Stimulated activated CD4-positive, alpha-beta T cell treated with anti-CD3 and anti-CD28 coated beads, Interleukin-2, amount 100 ng/mL, for 48 hours (primary cell): ENCODE results near the gene RIBC2.
"Not testable (repeated sequence)": the region's sequence is repeated elsewhere in the genome, so short reads cannot be mapped to it uniquely, and the experiment has no call there.

Source experiments
- DNase-seq, 2 donors: peaks; one replicate each; pipeline ENCODE4 v3.0.0-alpha.2; 2020

RIBC2 gene

GRCh38 chr22:45450101-45450785 lies 36.8 kb downstream of the RIBC2 start:
- no peak for DNase-seq

DNA sequence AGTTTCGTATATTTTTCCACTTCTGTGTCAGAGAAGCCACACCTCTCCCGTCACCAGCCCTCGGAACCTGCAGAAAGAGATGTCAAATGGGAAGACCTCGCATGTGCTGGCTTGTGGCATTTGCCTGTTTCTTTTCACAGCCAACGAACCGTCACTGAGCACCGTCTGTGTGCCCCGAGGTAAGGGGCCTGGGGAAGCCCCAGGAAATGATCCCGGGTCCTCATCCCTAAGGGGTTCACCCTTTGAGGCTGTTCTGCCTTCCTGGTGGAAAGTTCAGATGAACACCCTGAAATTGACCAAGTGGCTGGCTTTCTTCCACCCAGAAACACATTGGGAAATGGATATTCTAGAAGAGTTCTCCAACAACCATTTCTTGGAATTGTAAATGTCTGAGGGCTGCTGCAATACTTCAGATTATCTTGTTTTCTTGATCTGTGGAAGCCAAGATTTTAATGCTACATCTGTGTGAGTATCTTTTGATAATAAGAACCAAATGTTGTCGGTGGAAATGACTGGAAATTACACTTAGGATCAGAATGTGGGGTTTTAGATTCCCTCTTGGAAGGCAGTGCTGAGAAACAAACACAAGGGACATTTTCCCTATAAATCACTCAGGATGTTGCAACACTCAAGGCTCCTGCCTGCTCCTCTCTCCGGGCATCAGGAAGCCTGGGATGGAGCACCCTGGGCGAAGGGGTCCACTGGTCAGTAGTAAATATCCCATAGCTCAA lies 37.6 kb downstream of the RIBC2 start:
- no peak for DNase-seq

DNA sequence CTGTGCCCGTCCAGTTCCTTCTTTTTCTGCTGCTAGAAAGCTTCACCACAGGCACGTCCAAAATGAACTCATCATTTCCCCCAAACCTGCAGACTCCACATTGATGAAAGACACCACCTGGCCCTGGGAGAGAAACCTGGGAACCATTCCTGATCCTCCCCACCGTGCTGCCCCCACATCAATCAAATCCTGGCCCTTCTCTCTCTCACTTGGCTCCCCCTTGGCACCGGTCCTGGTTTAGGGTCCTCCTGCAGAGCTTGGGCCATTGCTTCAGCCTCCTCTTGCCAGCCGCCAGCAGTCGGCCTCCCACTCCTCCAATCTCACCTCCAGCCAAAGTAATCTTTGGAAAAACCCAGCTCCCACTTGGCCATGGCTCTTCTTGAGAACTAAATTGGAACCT lies 38.5 kb downstream of the RIBC2 start:
- DNase-seq: no peak

DNA sequence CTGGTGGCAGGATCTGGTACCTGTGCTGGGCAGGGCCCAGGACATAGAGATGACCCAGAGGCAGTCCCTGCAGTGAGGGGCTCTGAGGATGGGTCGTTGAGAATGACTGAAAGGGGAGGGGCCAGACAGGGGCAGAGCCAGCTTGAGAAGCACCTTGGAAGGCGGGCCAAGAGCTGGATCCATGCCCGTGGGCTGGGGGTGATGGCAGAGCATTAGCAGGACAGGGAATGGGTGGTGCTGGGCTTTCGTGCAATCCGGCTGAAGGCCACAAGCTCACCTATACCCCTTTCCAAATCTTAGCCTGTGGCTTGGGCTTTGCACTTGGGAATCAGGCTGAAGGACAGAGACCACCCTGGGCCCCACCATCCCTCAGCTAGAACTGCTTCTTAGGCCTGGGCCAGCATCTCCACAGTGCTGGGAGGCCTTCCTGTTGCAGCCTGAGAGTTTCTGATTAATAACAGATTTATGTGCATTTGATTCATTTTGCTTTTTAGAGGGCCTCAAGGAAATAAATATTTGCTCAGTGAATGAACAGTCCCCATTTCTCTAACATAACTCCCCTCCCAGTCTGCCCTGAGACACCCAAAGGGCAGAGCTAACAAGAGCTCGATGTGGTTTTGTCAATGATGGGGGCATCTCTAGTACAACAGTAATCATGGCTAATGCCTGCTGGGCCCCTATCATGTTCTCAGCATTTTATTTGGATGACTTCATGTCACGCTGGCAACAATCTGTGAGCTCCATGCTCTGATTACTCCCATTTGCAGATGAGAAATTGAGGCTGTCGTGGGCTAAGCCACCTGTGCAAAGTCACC lies 39.3 kb downstream of the RIBC2 start:
- DNase-seq: no peak

- DNase-seq: no peak
These were observed 40.3 kb downstream of the RIBC2 start for GRCh38 chr22:45453764-45454163.

DNA sequence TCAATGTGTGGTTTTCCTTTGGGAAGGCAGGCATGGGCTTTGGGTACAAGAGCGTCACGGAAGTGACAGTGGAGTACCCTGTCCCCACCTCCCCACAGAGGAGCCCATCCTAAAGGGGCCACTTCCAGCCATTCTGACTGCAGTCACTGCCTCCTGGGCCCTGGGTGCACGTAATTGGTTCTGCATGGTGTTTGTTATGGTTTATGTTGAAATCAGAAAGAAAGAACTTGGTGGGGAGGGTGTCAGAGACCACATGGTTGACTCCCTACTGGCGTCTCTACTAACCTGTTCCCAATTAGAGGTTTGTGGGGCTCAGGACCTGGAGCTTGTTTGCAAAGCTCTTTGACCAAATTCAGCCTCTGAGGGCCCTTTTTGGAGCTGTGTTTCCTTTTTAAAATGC lies 40.8 kb downstream of the RIBC2 start:
- no peak for DNase-seq

GRCh38 chr22:45455212-45455611 lies 41.7 kb downstream of the RIBC2 start:
- DNase-seq: no peak

DNA sequence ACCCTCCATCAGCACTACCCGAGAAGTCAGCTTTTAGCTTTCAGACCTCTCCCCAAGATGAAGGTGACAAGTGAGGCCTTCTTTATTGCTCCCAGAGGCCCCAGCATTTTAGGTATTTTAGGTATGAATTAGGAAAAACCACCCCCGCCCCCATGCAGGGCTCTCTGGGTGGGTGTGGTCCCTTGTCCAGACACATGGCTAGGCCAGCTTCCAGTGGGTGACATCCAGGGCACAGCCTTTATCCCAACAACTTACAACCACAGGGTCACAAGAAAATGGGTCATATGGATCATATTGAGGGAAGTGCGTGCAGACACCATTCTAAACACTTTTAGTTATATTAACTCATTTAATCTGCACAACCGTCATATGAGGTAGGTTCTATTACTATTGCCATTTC lies 42.1 kb downstream of the RIBC2 start:
- no peak for DNase-seq

DNA sequence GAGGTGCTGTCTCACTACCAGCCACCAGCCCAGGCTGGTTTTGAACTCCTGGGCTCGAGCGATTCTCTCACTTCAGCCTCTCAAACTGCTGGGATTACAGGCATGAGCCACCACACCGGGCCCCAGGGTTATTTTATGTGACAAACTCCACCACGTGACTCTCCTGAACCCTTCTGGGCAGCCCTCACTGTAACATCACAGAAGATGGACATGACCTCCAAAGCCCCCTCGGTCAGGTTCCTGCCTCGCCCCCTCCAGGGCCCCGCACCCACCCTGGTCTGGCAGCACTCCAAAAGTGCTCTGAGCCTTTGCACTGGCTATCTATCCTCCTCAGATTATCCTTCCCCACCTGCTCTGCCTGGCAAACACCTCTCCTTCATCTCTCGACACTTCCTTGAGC lies 43.3 kb downstream of the RIBC2 start:
- no peak for DNase-seq

DNA sequence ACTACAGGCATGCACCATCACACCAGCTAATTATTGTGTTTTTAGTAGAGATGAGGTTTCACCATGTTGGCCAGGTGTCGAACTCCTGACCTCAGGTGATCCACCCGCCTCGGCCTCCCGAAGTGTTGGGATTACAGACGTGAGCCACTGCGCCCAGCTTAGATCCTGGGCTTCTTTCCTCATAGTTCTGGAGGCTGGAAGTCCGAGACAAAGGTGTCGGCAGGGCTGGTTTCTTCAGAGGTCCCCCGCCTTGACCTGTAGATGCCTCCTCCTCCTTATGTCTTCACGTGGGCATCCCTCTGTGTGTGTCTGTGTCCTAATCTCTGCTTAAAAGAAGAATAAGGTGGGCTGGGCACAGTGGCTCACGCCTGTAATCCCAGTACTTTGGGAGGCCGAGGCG lies 45.0 kb downstream of the RIBC2 start:
- DNase-seq: no peak

DNA sequence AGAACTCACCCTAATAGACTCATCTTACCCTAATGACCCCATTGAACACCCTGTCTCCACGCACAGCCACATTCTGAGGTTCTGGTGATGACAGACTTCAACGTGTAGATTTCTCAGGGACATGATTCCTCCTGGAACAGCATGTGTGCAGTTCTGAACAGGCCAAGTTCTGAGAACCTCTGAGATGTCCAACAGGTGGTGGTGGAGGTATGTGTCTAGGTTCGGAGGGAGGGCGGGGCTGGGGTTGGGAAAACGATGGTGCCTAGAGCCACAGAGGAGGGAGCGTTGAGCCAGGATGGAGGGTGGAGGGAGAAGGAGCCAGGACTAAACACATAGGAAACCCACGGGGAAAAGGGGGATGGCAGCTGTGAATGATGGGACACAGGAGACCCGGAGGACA lies 45.7 kb downstream of the RIBC2 start:
- DNase-seq: no peak

DNA sequence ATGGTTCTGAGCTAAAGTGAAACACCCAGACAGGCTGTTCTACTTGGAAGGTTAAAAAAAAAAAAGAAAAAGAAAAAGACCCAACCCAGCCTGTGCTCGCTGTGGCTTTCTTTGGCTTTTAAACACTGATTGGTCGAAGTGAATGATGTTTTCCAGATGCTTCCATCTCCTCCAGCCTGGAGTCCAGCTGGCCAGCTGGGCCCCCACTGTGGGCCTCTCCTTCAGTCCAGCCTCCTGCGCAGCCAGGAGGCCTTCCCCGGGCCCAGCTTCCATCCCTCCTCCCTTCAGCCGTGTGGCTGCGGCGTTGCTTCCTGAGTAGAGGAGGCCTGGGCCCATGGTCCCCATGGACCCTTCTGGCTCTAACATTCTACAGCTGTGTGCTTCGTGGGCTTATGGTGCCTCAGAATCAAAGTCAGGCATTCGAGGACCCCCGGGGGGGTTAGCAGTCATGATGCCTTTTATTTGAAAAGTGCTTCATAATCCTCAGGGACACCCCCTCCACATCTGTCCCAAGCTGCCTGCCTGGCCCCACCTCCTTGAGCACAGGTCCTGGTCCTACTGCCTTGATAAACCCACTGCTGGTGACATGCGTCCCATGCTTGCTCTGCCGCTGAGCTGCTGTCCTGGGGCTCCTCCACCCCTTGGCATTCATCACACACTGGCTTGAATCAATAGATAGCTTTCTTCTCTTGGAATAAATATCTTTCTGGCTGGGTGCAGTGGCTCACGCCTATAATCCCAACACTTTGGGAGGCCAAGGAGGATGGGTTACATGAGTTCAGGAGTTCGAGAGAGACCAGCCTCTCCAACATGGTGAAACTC lies 47.0 kb downstream of the RIBC2 start:
- no peak for DNase-seq

DNA sequence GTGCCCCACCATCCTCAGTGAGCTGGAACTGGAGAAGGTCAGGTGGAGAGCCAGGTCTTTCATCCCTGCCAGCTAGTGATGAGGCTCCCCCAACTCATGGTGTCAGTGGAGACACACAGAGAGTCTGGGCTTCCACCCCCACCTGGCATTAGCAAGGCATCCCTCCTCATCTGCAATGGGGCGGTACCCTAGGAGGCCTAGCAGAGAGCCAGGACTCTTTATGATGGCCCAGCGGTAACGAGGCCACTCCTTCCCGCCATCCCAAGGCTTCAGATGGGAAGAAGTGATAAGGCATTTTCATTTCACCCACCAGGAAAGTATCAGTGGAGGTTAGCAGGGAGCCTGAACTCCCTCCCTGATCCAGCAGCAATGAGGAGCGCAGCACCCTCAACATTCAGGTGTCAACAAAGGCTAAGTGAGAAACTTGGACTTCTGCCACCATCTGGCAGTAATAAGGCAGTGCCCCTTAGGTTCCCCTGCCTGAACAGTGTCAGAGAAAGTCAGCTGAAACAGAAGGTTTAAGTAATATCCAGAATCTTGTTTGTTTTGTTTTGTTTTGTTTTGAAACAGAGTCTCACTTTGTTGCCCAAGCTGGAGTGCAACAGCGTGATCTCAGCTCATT lies 48.7 kb downstream of the RIBC2 start:
- no peak for DNase-seq

DNA sequence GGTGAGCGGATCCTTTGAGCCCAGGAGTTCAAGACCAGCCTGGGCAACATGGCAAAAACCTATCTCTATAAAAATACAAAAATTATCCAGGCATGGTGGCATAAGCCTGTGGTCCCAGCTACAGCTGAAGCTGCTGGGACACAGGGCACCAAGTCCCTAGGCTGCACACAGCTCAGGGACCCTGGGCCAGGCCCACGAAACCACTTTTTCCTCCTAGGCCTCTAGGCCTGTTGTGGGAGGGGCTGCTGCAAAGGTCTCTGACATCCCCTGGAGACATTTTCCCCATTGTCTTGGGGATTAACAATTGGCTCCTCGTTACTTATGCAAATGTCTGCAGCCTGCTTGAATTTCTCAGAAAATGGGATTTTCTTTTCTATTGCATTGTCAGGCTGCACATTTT lies 50.2 kb downstream of the RIBC2 start:
- DNase-seq: not testable (repeated sequence)

DNA sequence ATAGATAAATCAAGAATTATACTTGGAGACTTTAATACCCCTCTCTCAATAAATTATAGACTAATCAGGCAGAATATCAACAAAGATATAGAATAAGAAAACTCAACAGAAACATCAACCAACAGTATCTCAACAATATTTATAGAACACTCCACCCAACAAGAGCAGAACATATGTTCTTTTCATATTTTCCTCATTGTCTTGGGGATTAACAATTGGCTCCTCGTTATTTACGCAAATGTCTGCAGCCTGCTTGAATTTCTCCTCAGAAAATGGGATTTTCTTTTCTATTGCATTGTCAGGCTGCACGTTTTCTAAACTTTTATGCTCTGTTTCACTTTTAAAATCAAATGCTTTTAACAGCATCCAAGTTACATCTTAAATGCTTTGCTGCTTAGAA lies 52.1 kb downstream of the RIBC2 start:
- no peak for DNase-seq

DNA sequence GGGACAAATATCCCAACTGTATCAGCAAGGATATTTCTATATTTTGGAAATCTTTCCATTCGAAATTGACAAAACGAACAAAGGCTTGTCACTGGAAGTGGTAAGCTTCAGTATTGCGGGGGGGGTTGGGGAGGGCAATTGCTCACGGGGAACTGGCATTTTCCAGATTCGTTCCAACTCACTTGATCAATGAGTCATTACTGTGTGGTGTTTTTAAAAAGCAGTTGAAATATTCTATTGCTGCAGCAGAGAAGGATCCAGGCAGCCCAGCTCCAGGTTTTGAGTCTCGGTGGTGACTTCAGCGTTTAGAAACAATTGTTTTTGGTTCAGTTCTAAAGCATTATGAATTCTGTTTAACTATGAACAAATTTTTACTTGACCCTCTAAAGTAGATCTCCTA lies 55.4 kb downstream of the RIBC2 start:
- DNase-seq: no peak

DNA sequence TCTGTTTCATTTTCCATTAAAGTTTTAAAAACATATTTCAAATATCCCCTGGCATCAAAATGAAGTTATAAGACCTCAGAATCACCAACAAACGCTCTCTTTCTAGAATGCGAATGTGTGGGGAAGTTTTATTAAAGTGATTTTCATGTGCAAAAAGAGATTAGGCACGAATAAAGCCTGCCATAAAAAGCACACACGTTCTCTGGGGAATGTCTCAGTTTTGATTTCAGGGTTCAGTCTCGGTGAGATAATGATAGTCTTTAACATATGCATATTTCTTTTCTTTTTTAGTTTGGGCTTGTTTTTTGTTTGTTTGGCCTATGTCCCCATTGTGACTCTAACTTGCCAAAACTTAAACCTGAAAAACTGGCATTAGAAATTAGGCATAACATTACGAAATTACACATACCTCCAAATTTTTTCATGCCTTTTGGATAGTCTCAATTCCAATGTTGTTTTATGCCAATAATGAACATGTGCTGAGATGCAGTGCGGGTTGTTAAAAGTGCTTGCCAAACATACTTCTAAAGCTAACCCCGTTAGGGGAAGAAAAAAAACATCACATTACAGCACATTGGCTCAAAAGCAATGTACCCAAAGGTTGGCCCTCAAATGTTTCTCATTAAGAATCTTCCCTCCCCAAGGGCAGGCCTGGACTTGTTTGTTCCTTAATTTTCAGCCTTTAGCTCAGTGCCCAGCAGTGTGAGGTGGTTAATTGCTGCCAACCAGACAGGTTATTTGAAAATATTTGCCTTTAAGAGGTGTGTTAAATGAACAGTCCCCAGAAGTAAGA lies 56.0 kb downstream of the RIBC2 start:
- no peak for DNase-seq

GRCh38 chr22:45470871-45471270 lies 57.4 kb downstream of the RIBC2 start:
- DNase-seq: no peak

DNA sequence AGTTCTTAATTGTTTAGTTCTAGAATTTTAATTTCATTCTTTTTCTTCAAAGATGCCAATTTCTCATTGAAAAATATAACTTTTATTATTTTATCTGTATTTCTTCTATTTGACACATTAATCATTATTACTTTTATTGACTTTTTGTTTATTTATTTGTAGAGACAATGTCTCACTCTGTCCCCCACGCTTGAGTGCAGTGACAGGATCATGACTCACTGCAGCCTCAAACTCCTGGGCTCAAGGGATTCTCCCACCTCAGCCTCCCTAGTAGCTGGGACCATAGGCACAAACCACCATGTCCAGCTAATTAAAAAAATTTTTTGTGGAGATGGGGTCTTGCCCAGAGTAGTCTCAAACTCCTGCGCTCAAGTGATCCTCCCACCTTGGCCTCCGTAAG lies 58.9 kb downstream of the RIBC2 start:
- no peak for DNase-seq

- no peak for DNase-seq
These were observed 60.2 kb downstream of the RIBC2 start for GRCh38 chr22:45473626-45474237.

DNA sequence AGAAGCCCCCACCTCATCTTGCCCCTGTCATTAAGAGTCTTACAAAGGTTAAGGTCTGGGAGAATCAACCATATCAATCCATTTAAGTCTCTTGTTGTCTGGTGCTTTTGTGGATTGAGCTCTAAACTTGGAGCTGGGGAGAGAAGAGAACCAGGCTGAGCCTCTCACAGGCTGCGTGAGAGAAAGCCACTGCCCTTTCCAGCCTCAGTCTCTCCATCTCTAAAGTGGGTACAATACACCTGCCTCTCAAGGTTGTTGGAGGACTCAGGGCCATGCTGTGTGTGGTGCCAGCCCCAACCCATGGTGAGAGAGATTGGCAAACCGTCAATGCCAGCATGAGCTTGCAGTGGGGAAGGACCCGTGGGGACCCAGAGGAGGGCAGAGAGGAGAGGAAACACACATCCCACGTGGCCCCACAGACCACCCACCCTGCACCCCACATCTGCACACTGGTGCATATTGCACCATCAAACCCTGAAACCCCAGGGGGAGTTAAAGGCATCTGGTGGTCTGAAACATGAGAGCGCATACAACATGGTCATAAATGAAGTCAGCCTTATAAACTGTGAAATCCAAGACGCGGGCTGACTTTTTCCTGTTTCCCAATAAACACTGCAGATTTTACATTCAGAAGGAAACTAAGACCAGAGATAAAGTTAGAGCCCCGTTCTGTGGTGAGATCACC lies 61.7 kb downstream of the RIBC2 start:
- no peak for DNase-seq
